Glomerular visceral epithelial cell (primary cell): ENCODE results near the gene ZFP30.

ENCODE experiments used
- DNase-seq: peaks from one replicate; pipeline ENCODE4 v3.0.0-alpha.2; 2016; ENCODE audit errors: extremely low spot score

ZFP30 gene

GRCh38 chr19:37564624-37565369 is 90.5 kb downstream of the ZFP30 start:
- DNase-seq = no peak
